Stimulated activated CD4-positive, alpha-beta T cell treated with anti-CD3 and anti-CD28 coated beads, Interleukin-12 subunit alpha, Interleukin-12 subunit beta, amount 100 ng/mL, for 48 hours (primary cell): Measurements from ENCODE around the gene HFE.
A peak's percentile ranks its signal among the peaks of the same experiment; 100 is the strongest.
"Not testable (repeated sequence)": the region's sequence is repeated elsewhere in the genome, so short reads cannot be mapped to it uniquely, and the experiment has no call there.

Experiments
- DNase-seq, 3 donors: peaks; one replicate each; pipeline ENCODE4 v3.0.0-alpha.2; 2020; ENCODE audit warnings: low read depth in 2 of 3, low spot score in 1 of 3

The HFE gene

GRCh38 chr6:26058477-26059033 is 28.7 kb upstream of the HFE start:
- DNase-seq = not testable (repeated sequence)

DNA sequence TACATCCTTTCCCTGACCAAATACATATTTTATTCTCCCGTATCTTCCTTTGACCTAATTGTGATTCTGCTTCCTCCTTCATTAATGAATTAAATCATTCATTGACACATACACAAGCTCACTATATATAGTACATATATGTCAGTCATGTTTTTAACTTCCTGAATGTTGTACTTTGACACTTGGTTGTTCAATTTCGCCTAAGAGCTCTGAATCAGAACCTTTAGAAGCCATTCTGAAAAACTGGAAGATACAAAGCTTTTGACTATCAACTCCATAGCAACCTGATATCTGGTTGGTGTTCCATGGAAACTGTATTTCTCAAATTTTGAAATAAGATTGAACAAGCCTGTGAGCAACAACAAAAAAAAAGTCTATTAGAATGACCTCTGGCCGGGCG is 27.3 kb upstream of the HFE start:
- DNase-seq = no peak

DNA sequence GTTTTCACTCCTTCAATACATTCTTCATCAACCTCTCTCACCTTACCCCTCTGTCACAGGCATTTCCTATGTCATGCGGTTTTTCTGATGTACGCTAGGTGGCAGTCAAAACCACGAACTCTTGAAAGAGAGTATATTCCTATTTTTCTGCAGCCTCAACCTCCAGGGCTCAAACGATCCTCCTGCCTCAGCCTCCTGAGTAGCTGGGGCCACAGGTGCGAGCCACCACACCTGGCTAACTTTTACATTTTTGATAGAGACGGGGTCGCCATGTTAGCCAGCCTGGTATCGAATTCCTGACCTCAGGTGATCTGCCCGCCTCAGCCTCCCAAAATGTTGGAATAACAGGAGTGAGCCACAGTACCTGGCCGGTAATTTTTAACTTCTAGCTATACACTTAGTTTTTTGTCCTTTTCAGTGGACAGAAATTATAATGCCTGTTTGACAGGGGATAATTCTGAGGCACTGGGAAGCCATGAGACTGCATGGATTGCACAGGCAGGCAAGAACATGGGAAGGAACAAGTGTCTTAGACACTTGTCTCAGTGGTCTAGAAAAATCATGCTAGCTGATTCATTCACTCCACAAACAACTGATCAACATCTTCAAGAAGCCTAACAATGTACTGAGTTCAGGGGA is 22.5 kb upstream of the HFE start:
- DNase-seq = peak in 1 of 3 donors; percentile 37

DNA sequence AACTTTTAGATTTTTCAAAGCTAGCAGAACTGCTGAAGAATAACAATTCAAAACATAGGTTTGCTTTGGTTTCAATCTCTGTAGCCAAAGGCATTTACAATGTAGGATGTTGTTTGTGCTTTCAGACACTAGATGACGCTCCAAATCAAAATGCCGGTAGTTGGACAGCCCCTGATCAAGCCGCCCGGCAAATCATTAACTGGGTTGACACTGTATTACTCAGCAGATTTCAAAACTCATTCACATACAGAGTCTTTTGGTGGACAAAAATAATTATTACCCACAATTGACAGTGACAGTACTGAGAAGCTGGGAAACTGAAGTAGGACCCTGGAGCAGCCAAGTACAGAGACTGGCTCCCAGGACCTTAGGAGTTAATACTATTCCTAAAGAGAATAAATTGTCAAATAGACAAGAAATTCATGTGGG is 21.3 kb upstream of the HFE start:
- DNase-seq = peak in 2 of 3 donors; percentile 27 to 50

DNA sequence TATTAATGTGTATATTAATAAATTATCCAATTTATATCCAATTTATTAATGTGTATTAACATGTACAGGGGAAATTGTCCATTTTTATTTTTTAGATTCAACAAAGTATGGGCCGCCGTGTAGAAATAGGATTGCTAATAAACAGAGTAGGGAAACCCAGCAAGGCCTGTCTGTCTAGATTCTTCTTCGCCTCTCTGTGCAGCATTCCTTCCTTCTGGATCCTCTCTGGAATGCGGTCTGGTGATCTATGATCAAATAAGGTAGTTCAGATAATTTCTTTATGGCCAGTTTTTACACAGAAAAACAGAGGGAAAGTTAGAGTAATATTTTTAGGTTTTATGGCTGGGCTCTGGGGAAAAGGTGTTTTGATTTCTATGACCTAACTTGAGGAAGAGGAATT is 19.9 kb upstream of the HFE start:
- DNase-seq = no peak

DNA sequence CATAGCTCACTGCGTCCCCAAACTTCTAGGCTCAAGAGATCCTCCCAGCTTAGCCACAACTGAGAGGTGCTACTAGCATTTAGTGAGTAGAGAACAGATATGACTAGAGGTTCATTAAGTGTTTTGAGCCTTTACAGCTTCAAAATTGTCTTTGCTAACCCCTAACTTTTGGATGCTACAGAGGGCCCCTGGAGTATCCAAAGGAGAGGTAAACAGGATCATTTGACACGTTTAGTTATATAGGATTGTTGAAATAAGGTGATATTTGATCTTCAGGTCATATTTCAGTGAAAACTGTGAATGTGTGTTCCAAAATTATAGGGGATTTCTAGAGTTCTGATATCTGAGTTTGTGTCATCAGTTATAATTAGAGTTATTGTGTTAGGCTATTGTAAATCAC is 19.2 kb upstream of the HFE start:
- no peak for DNase-seq

GRCh38 chr6:26071135-26071534 is 16.1 kb upstream of the HFE start:
- no peak for DNase-seq

GRCh38 chr6:26075063-26075717 is 12.0 kb upstream of the HFE start:
- DNase-seq = no peak

DNA sequence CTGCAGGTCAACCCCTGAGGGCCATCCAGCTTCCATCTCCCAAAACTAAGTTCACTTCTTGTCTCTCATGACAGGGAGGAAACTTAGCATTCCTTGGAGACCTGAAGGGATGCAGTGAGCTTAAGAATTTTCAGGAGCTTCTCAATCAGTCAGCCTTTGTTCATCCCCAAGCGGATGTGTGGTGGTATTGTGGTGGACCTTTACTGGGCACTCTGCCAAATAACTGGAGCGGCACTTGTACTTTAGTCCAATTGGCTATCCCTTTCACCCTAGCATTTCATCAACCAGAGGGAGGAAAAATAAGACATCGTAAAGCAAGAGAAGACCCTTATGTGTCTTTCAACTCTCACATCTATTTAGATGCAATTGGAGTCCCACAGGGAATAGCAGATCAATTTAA is 9.2 kb upstream of the HFE start:
- DNase-seq = not testable (repeated sequence)

DNA sequence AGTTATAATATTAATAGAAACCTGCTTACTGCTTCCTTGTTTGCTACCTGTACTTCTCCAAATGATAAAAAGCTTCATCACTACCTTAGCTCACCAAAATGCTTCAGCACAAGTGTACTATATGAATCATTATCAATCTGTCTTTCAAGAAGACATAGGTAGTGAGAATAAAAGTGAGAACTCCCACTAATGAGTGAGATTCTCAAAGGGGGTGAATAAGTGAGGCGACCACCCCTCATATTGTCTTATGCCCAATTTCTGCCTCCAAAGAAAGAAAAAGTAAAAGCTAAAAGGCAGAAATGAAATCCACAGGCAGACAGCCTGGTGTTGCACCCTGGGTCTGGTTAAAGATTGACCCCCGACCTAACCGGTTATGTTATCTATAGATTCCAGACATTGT is 6.1 kb upstream of the HFE start:
- DNase-seq = not testable (repeated sequence)

DNA sequence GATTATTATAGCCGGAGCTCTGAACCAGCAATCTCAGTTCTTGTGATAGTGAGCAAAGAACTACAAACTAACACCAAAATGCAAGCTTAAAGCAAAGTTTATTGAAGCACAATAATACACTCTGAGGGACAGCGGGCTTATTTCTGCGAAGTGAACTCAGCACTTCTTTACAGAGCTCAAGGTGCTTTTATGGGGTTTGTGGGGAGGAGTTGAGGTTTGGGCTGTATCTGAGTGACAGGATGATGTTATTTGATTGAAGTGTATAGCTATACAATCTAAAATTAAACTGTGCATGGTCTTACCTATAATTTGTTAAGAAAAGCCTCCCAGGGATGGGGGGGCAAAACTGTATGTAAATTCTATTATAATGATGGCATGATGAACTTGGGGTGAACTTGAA is 1.0 kb upstream of the HFE start:
- DNase-seq = no peak

DNA sequence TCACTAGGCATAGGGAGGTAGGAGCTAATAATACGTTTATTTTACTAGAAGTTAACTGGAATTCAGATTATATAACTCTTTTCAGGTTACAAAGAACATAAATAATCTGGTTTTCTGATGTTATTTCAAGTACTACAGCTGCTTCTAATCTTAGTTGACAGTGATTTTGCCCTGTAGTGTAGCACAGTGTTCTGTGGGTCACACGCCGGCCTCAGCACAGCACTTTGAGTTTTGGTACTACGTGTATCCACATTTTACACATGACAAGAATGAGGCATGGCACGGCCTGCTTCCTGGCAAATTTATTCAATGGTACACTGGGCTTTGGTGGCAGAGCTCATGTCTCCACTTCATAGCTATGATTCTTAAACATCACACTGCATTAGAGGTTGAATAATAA is 1.1 kb downstream of the HFE start:
- DNase-seq = no peak

DNA sequence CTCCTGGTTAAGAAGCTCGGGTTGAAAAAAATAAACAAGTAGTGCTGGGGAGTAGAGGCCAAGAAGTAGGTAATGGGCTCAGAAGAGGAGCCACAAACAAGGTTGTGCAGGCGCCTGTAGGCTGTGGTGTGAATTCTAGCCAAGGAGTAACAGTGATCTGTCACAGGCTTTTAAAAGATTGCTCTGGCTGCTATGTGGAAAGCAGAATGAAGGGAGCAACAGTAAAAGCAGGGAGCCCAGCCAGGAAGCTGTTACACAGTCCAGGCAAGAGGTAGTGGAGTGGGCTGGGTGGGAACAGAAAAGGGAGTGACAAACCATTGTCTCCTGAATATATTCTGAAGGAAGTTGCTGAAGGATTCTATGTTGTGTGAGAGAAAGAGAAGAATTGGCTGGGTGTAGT is 2.0 kb downstream of the HFE start:
- DNase-seq = no peak

DNA sequence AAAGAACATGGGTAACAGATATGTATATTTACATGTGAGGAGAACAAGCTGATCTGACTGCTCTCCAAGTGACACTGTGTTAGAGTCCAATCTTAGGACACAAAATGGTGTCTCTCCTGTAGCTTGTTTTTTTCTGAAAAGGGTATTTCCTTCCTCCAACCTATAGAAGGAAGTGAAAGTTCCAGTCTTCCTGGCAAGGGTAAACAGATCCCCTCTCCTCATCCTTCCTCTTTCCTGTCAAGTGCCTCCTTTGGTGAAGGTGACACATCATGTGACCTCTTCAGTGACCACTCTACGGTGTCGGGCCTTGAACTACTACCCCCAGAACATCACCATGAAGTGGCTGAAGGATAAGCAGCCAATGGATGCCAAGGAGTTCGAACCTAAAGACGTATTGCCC is 5.2 kb downstream of the HFE start:
- DNase-seq = no peak

DNA sequence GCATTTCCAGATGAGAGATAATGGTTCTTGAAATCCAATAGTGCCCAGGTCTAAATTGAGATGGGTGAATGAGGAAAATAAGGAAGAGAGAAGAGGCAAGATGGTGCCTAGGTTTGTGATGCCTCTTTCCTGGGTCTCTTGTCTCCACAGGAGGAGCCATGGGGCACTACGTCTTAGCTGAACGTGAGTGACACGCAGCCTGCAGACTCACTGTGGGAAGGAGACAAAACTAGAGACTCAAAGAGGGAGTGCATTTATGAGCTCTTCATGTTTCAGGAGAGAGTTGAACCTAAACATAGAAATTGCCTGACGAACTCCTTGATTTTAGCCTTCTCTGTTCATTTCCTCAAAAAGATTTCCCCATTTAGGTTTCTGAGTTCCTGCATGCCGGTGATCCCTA is 6.8 kb downstream of the HFE start:
- DNase-seq = no peak

GRCh38 chr6:26097268-26097875 is 10.1 kb downstream of the HFE start:
- peak; percentile 34 to 55 (median 44) for DNase-seq

DNA sequence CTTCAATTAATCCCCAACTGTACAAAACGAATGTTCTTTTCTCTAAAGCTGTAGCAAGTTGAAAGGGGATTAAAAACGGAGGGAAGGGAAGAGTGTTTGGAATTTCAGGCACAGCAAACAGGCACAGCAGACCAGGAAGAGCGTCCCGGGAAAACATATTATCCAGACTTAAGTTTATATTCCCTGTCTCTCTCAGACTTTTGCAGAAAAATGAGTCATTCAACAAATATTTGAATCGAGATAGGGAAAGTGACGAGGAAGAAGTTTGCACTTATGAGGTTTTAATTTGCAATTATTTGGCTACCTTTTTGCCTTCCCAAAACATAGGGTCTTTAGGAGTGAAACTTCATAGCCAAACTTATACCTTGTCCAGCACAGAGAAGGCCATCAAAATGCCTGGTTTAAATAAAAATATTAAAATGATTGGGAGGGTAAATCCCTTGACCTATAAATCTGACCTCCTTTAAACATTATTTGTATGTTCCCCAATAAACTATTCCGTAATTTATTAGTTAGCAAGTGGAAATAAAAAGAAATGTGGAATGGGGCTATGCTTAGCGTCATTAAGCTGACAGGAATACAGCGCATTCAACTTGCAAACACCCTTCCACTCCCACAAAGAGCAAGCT is 16.0 kb downstream of the HFE start:
- no peak for DNase-seq

GRCh38 chr6:26103770-26104456 is 16.7 kb downstream of the HFE start:
- DNase-seq = peak; percentile 82 to 88 (median 85)

DNA sequence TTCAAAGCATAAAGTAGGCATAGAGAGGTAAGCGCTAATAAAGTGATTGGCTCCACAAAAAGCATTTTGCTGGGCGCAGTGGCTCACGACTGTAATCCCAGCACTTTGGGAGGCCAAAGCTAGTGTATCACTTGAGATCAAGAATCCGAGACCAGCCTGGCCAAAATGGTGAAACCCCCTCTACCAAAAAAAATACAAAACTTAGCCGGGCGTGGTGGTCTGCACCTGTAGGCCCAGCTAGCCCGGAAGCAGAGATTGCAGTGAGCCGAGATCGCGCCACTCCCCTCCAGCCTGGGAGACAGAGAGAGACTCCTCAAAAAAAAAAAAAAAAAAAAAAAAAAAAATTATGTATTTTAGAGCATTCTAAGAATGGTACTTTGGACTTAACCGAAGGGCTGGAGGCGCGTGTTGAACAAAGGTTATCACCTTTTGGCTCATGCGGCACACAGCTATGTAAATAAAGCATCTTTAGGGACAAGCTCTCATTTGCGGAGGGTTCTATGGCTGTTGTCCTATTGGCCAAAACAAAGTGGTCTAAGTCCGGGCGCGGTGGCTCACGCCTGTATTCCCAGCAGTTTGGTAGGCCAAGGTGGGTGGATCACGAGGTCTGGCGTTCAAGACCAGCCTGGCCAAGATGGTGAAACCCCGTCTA is 17.4 kb downstream of the HFE start:
- peak in 1 of 3 donors; percentile 15 for DNase-seq

DNA sequence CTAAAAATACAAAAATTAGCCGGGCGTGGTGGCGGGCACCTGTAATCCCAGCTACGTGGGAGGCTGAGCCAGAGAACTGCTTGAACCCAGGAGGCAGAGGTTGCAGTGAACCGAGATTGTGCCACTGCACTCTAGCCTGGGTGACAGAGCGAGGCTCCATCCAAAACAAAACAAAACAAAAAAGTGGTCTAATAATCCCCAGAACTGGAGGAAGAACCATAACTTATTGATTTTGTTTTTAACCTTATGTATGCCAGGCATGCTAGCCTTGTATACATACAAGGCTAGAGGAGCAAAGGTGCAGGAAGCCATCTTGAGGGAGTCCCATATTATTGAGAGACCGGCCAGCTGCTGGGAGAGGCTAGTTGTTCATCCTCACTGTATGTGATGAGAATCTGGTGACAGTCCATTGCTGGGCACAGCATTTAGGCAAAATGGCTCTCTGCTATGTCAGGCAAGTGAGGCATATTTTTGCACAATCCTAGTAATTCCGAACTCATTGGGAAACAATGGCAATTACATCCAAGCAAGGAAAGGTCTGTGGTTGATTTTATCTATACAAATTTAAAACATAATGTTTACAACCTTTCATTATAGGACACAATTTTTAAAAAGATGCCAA is 18.0 kb downstream of the HFE start:
- DNase-seq = no peak
